Tibial nerve (tissue), 4 donors: Measurements from ENCODE around the gene POLR2F.

Source experiments
- CTCF ChIP-seq, 5 experiments: fragments of 200-600 bp in 3 of 5; fragments of 450-650 bp in 2 of 5; sonication (generic) in 3 of 5; IDR thresholded peaks; one replicate each; pipeline ENCODE4 v1.5.1; 2016 to 2019; ENCODE audit warnings: antibody characterized with exemption in 5 of 5, mild to moderate bottlenecking in 3 of 5, moderate library complexity in 2 of 5
- EP300 ChIP-seq, 2 donors: sonication (generic); formaldehyde crosslinking; IDR thresholded peaks; one replicate each; pipeline ENCODE4 v1.6.1; 2017; ENCODE audit warnings: antibody characterized with exemption in 2 of 2, mild to moderate bottlenecking in 1 of 2

GRCh38 chr22:37972527-37972926, 19.0 kb downstream of the POLR2F start:
- TF ChIP-seq CTCF (IDR thresholded peaks at IDR 0.05): no peak
- TF ChIP-seq EP300 (IDR thresholded peaks at IDR 0.05): peak in 1 of 2 donors; percentile 41
